Loucy (cell line): ENCODE data around the gene MPDU1.

Experiments used
- H2AFZ ChIP-seq: fragments of 200-600 bp; sonication (generic); 2 replicates; pipeline ENCODE4 v1.6.0; 2016; ENCODE audit warnings: antibody characterized with exemption, mild to moderate bottlenecking, low read length, moderate library complexity
- H3F3A ChIP-seq: fragments of 200-600 bp; 2 replicates; pipeline ENCODE4 v1.6.0; 2016; ENCODE audit warnings: antibody characterized with exemption, low read depth, mild to moderate bottlenecking
- H3K27me3 ChIP-seq: fragments of 200-600 bp; sonication (generic); 2 replicates; pipeline ENCODE4 v1.6.1; 2014; ENCODE audit warnings: low read length, mild to moderate bottlenecking; ENCODE audit not compliant: insufficient read depth, poor library complexity, severe bottlenecking
- H3K36me3 ChIP-seq: fragments of 200-600 bp; sonication (generic); 2 replicates; pipeline ENCODE4 v1.6.1; 2016; ENCODE audit warnings: low read length; ENCODE audit not compliant: insufficient read depth
- H3K4me1 ChIP-seq: fragments of 200-600 bp; sonication (generic); 2 replicates; pipeline ENCODE4 v1.5.1; 2014; ENCODE audit warnings: low read length, mild to moderate bottlenecking; ENCODE audit not compliant: insufficient read depth, poor library complexity, severe bottlenecking
- H3K4me2 ChIP-seq: fragments of 200-600 bp; sonication (generic); 2 replicates; pipeline ENCODE4 v1.6.0; 2014; ENCODE audit warnings: antibody characterized with exemption, low read length, low read depth, mild to moderate bottlenecking; ENCODE audit not compliant: poor library complexity, severe bottlenecking
- H3K4me3 ChIP-seq: fragments of 200-600 bp; sonication (generic); 2 replicates; pipeline ENCODE4 v1.5.1; 2014; ENCODE audit warnings: low read length, mild to moderate bottlenecking, mixed read lengths; ENCODE audit not compliant: poor library complexity, severe bottlenecking
- H3K79me2 ChIP-seq: fragments of 200-600 bp; sonication (generic); 2 replicates; pipeline ENCODE4 v1.6.1; 2014; ENCODE audit warnings: low read length; ENCODE audit not compliant: insufficient read depth
- H3K9ac ChIP-seq: fragments of 200-600 bp; sonication (generic); 2 replicates; pipeline ENCODE4 v1.6.0; 2014; ENCODE audit warnings: mild to moderate bottlenecking, low read depth, low read length, moderate library complexity; ENCODE audit not compliant: poor library complexity, severe bottlenecking
- H3K9me2 ChIP-seq: fragments of 200-600 bp; sonication (generic); replicated peaks from 2 replicates; pipeline ENCODE4 v1.6.1; 2016; ENCODE audit warnings: low read depth, low read length, mixed read lengths
- H3K9me3 ChIP-seq: fragments of 200-600 bp; sonication (generic); 2 replicates; pipeline ENCODE4 v1.6.1; 2014; ENCODE audit warnings: mild to moderate bottlenecking, antibody characterized with exemption, low read length, low read depth; ENCODE audit not compliant: insufficient read depth
- H4K20me1 ChIP-seq: fragments of 200-600 bp; sonication (generic); 2 replicates; pipeline ENCODE4 v1.6.0; 2014; ENCODE audit warnings: antibody characterized with exemption, low read length, mild to moderate bottlenecking; ENCODE audit not compliant: insufficient read depth, poor library complexity, severe bottlenecking
- CTCF ChIP-seq: fragments of 200-600 bp; sonication (generic); conservative IDR thresholded peaks from 2 replicates; pipeline ENCODE4 v1.5.1; 2014; ENCODE audit warnings: mild to moderate bottlenecking, antibody characterized with exemption, low read length
- EZH2phosphoT487 ChIP-seq: fragments of 200-600 bp; IDR thresholded peaks from 2 replicates; pipeline ENCODE4 v1.6.1; 2018; ENCODE audit warnings: antibody characterized with exemption, mild to moderate bottlenecking, moderate library complexity, borderline replicate concordance

MPDU1 gene

GRCh38 chr17:7574176-7574953 lies 9.3 kb upstream of the MPDU1 start:
- TF ChIP-seq EZH2phosphoT487 (no peak), CTCF (no peak)
- Histone ChIP-seq H3F3A (peaks cover 23% of the 10 kb centered on the region), H3K4me2 (peak overlapping the region; percentile 75), H3K9ac (peak overlapping the region; percentile 100), H3K9me3 (no peaks in the 10 kb centered on the region), H3K9me2 (no peaks in the 10 kb centered on the region), H3K4me1 (peaks cover 36% of the 10 kb centered on the region), H3K36me3 (peaks cover 73% of the 10 kb centered on the region), H4K20me1 (peaks cover 65% of the 10 kb centered on the region), H3K27me3 (peaks cover 7% of the 10 kb centered on the region), H3K79me2 (peaks cover 69% of the 10 kb centered on the region), H3K4me3 (peak overlapping the region; percentile 98), H2AFZ (no peak overlapping the region)

- Histone ChIP-seq H2AFZ (no peak overlapping the region), H3K9me2 (no peaks in the 10 kb centered on the region), H3F3A (peaks cover 27% of the 10 kb centered on the region), H3K4me2 (peak overlapping the region; percentile 75), H3K4me3 (peak overlapping the region; percentile 98), H3K27me3 (peaks cover 7% of the 10 kb centered on the region), H3K79me2 (peaks cover 70% of the 10 kb centered on the region), H3K9me3 (no peaks in the 10 kb centered on the region), H4K20me1 (peaks cover 67% of the 10 kb centered on the region), H3K36me3 (peaks cover 76% of the 10 kb centered on the region), H3K9ac (peak overlapping the region; percentile 100), H3K4me1 (peaks cover 40% of the 10 kb centered on the region)
- TF ChIP-seq CTCF (no peak), EZH2phosphoT487 (no peak)
These were observed 8.2 kb upstream of the MPDU1 start for GRCh38 chr17:7575481-7575883.

- H4K20me1 ChIP-seq: peaks cover 67% of the 10 kb centered on the region
- no peak overlapping the region for H2AFZ ChIP-seq
- H3K79me2 ChIP-seq: peaks cover 75% of the 10 kb centered on the region
- H3F3A ChIP-seq: peaks cover 27% of the 10 kb centered on the region
- peak overlapping the region; percentile 98 for H3K4me3 ChIP-seq
- H3K27me3 ChIP-seq: peaks cover 7% of the 10 kb centered on the region
- H3K9me3 ChIP-seq: no peaks in the 10 kb centered on the region
- H3K9me2 ChIP-seq: no peaks in the 10 kb centered on the region
- H3K4me1 ChIP-seq: peaks cover 40% of the 10 kb centered on the region
- H3K36me3 ChIP-seq: peaks cover 76% of the 10 kb centered on the region
- H3K9ac ChIP-seq: no peak overlapping the region
- peak overlapping the region; percentile 75 for H3K4me2 ChIP-seq
- TF ChIP-seq CTCF (no peak), EZH2phosphoT487 (no peak)
These were observed 7.7 kb upstream of the MPDU1 start for GRCh38 chr17:7575959-7576358.
